GM10847 (cell line): ENCODE data around the gene TPRX1.

Experiments used
- POLR2A ChIP-seq: IDR thresholded peaks from 2 replicates; pipeline ENCODE4 v1.6.1; 2011; ENCODE audit not compliant: insufficient read length; ENCODE audit errors: extremely low read depth

TPRX1 gene

GRCh38 chr19:47778954-47779351 lies 25.4 kb downstream of the TPRX1 start:
- TF ChIP-seq POLR2A: no peak

GRCh38 chr19:47778049-47778953 lies 26.1 kb downstream of the TPRX1 start, which contains the start of gene SELENOW:
Gene SELENOW, plus strand, starts transcription at chr19:47778703. Its CDS starts 83 bp downstream, at chr19:47778786.
- peak; percentile 95 for TF ChIP-seq POLR2A

DNA sequence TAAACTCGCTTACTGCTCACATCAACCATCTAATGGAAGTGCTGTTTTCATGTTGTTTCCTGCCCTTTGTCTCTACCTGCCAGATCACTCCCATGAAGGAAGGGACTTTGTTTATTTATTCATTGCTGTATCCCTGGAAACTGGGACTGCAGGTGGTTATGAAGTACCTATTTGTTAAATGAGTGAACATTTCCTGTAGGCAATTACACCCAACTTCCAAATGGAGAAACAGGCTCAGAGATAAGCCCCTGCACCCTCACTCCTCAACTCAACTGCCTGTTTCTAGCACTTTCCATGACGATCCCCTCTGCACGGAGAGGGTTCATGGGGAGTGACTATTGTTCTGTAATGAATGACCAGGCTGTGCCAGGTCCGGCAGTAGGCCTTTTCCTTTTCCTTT lies 27.8 kb downstream of the TPRX1 start:
- no peak for TF ChIP-seq POLR2A

DNA sequence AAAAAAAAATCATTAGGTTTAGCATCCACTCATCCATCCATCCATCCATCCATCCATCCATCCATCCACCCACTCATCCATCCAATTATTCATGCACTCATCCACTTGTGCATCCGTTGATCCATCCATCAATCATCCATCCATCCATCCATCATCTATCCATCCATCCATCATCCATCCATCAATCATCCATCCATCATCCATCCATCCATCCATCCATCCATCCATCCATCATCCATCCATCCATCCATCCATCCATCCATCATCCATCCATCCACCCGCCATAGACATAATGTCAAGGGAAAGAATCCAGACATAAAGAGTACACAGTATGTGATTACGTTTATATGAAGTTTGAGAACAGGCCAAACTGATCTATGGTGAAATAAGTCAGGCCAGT lies 34.8 kb downstream of the TPRX1 start:
- no peak for TF ChIP-seq POLR2A

DNA sequence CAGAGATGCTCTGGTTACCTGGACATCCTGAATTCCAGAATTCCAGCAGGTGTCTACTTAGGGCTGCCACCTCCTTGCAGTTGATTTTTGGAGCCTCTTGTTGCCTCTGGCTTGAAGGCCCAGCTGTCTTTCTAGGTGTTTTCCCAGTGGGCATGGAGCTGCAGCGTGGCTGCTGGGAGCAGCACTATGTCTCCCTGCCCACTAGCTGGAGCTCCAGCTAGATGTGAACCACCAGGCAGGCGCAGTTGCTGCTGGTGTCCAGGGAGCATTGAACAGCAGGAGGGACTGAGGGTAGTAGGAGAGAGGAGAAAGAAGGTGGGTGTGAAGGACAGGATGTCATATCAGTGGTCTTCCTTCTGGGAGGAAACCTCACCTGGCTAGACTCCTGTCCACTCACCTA lies 35.7 kb downstream of the TPRX1 start:
- TF ChIP-seq POLR2A: no peak

DNA sequence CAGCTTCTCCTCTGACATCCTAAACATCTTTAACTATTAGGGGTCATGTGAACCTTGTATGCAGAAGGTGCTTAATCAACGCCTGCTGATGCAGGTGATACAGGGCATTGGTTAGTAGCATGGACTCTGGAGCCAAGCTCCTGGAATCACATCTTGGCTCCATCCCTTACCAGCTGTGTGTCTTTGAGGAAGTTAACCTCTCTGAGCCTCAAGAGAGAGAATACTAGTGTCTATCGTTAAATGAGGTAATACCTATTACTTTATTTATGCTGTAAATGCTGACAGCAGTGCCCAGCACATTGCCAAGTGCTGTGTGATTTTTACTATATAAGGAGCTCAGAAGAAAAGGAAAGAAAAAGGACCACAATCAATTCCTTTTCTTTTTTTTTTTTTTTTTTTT lies 37.0 kb downstream of the TPRX1 start:
- no peak for TF ChIP-seq POLR2A

DNA sequence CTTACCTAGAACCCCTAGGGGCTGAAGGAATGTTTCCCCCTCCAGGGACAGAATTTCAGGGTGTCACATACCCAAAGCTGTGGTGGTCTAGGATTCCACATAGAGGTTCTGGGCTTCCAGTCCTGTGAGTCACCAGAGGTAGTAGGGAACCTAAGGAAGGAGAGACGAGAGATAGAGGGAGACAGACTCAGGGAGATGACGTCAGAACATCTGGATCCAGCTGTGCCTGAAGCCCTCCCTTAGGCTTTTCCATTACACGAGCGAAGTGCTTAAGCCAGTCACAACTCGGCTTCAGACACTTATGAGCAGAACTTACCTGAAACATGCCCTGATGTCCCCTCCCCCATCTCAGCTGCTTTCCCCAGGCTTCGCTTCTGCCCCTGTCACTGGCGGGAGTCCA lies 37.7 kb downstream of the TPRX1 start:
- no peak for TF ChIP-seq POLR2A

DNA sequence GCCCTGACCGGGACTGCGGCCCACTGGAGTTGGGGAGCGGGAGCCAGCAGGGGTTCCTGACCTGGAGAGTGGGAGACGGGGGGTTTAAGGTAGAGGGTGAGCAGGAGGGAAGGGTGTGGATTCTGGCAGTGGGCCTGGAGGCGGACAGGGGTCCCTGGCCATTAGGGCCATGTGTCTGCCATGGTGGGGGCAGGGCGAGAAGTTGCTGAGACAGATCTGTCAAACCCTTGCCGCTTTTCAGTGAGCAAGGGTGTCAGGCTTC lies 38.1 kb downstream of the TPRX1 start:
- no peak for TF ChIP-seq POLR2A

GRCh38 chr19:47765523-47766358 lies 38.6 kb downstream of the TPRX1 start:
- TF ChIP-seq POLR2A: no peak

DNA sequence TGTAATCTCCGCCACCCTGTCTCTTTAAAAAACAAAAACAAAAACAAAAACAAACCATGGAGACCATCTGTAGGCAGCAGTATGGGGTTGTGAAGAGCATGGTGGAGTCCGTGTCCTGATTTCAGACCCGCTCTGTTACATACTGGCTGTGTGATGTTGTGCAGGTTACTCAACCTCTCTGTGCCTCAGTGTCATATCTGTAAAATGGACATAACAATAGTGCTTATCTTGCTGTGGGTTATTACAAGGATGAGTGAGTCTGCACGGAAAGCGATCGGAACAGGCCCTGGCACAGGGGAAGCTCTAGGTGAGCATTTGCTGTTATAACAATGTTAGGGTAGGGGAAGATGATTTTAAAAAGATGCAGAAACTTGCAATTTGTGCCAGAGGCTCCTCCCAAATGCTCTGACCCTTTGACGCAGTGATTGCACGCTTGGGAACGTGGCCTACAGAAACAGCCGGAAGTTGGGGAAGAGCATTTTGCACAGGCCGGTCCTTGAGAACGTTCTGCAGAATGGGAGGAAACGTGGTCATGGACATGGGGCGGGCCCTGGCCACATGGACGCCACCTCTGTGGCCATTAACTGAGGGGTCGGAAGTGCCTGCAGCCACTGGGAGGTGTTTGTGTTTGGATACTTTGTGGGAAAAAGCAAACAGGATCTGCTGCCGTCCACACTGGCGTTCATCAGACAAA lies 41.6 kb downstream of the TPRX1 start:
- TF ChIP-seq POLR2A: no peak

GRCh38 chr19:47762151-47762550 lies 42.2 kb downstream of the TPRX1 start:
- TF ChIP-seq POLR2A: no peak

DNA sequence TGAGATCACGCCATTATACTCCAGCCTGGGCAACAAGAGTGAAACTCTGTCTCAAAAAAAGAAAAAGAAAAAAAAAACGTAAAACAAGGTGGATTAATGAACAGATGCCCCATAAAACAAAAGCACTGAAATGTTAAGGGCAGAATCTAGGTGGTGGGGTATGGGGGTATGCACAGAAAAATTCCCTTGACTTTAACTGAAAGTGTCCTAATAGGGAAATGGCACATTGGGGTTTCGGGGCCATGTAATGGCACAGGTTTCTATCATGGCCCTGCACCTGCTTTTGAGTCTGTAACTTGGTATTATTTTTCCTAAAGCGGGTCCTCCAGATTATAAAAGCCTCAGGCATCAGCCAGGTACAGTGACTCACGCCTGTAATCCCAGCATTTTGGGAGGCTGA lies 42.8 kb downstream of the TPRX1 start:
- TF ChIP-seq POLR2A: no peak

DNA sequence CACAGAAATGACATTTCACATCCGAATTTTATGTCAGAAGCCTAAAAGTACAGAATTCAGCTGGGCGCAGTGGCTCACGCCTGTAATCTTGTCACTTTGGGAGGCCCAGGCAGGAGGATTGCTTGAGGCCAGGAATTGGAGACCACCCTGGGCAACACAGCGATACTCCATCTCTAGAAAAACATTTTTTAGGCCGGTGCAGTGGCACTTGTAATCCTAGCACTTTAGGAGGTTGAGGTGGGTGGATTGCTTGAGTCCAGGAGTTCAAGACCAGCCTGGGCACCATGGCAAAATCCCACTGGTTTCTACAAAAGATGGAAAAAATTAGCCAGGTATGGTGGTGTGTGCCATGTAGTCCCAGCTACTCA lies 43.7 kb downstream of the TPRX1 start:
- no peak for TF ChIP-seq POLR2A

DNA sequence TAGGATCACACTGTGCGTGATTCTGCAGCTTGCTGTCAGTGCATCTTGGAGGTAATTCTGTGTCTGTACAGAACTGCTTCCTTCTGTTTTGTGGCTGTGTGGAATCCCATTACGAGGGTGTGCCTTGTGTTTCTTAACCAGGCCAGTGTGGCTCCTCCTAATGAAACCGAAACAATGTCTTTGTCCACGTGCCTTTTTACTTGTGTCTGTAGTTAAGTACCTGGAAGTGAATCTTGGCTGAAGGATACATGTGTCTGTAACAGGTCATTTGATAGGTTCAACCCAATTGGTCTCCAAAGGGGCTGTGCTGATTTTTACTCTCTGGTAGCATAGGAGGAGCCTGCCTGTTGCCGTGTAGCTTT lies 45.9 kb downstream of the TPRX1 start:
- no peak for TF ChIP-seq POLR2A

DNA sequence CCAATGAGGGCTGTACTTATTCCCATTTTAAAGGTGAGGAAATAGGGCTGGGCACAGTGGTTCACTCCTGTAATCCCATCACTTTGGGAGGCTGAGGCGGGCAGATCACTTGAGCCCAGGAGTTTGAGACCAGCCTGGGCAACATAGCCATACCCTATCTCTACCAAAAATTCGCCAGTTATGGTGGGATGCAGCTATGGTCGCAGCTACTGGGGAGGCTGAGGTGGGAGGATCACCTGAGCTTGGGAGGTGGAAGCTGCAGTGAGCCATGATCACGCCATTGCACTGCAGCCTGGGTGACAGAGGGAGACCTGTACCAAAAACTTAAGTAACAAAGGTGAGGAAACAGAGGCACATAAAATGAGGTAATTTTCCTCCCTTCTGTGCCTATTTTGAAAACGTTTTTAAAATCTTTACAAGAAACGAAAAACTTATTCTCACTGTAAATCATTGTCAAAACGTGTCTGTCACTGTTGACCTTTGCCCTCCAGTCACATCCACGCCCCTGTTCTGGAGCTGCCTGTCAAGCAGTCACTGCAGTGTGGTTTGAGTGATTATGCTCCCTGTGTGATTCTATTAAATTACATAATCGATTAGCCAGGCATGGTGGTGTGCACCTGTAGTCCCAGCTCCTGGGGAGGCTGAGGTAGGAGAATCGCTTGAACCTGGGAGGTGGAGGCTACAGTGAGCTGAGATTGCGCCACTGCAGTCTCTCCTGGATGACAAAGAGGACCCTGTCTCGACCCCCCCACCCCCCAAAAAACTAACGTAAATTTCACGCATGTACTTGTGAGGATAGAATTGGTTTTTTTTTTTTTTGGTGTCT lies 46.5 kb downstream of the TPRX1 start:
- TF ChIP-seq POLR2A: no peak

- no peak for TF ChIP-seq POLR2A
Observed at GRCh38 chr19:47756953-47757608, 47.3 kb downstream of the TPRX1 start.
